ENCODE data around the gene SFRP4. TPM values are rescaled to one million over a fixed set of nuclear protein-coding genes. Genes with fewer than 3 reads are reported as not detected.

SFRP4 gene
- total RNA-seq, 2 donors from 2014 or later = not detected

- H3K27ac Mint-ChIP-seq = no peak within 1 kb of the TSS
- H3K4me1 Mint-ChIP-seq = peaks cover 11% of the 10 kb centered on the region
- peaks cover 6% of the 10 kb centered on the region for H3K36me3 Mint-ChIP-seq (ENCODE audit: low read depth)
- no peaks in the 10 kb centered on the region for H3K9me3 ChIP-seq (ENCODE audit: control insufficient read depth, low read length, poor library complexity, severe bottlenecking)
- DNase-seq (no peak), ATAC-seq (peak; percentile 51)
- H3K4me3 Mint-ChIP-seq = peak within 1 kb of the TSS; percentile 73
- peaks cover 52% of the 10 kb centered on the region for H3K27me3 Mint-ChIP-seq
Observed at GRCh38 chr7:37920305-37920848, 3.8 kb upstream of the SFRP4 start, which contains the start of gene EPDR1. EPDR1 (plus strand) TSS chr7:37920640; CDS start chr7:37920940, 300 bp downstream.

- Mint-ChIP-seq H3K4me3 (no peak overlapping the region), H3K27ac (no peak overlapping the region), H3K36me3 (ENCODE audit: low read depth) (peaks cover 6% of the 10 kb centered on the region), H3K4me1 (peaks cover 11% of the 10 kb centered on the region), H3K27me3 (peaks cover 65% of the 10 kb centered on the region)
- DNase-seq (no peak), ATAC-seq (no peak)
- H3K9me3 ChIP-seq (ENCODE audit: control insufficient read depth, low read length, poor library complexity, severe bottlenecking) = no peaks in the 10 kb centered on the region
Observed at GRCh38 chr7:37918526-37918925, 1.9 kb upstream of the SFRP4 start.

GRCh38 chr7:37916017-37916672 is 472 bp downstream of the SFRP4 start:
- no peaks in the 10 kb centered on the region for H3K9me3 ChIP-seq (ENCODE audit: control insufficient read depth, low read length, poor library complexity, severe bottlenecking)
- peaks cover 11% of the 10 kb centered on the region for H3K4me1 Mint-ChIP-seq
- ATAC-seq (no peak), DNase-seq (no peak)
- H3K36me3 Mint-ChIP-seq (ENCODE audit: low read depth) = peaks cover 6% of the 10 kb centered on the region
- H3K4me3 Mint-ChIP-seq = peak overlapping the region; percentile 60
- H3K27me3 Mint-ChIP-seq = peaks cover 74% of the 10 kb centered on the region
- H3K27ac Mint-ChIP-seq = no peak overlapping the region

- peaks cover 10% of the 10 kb centered on the region for H3K4me1 Mint-ChIP-seq
- H3K36me3 Mint-ChIP-seq (ENCODE audit: low read depth) = peaks cover 6% of the 10 kb centered on the region
- H3K27ac Mint-ChIP-seq = no peak overlapping the region
- H3K4me3 Mint-ChIP-seq = no peak overlapping the region
- ATAC-seq (no peak), DNase-seq (no peak)
- H3K27me3 Mint-ChIP-seq = peaks cover 75% of the 10 kb centered on the region
- no peaks in the 10 kb centered on the region for H3K9me3 ChIP-seq (ENCODE audit: control insufficient read depth, low read length, poor library complexity, severe bottlenecking)
Observed at GRCh38 chr7:37915438-37915837, 1.2 kb downstream of the SFRP4 start.

GRCh38 chr7:37912756-37913155 is 3.9 kb downstream of the SFRP4 start:
- peaks cover 53% of the 10 kb centered on the region for H3K27me3 Mint-ChIP-seq

DNA sequence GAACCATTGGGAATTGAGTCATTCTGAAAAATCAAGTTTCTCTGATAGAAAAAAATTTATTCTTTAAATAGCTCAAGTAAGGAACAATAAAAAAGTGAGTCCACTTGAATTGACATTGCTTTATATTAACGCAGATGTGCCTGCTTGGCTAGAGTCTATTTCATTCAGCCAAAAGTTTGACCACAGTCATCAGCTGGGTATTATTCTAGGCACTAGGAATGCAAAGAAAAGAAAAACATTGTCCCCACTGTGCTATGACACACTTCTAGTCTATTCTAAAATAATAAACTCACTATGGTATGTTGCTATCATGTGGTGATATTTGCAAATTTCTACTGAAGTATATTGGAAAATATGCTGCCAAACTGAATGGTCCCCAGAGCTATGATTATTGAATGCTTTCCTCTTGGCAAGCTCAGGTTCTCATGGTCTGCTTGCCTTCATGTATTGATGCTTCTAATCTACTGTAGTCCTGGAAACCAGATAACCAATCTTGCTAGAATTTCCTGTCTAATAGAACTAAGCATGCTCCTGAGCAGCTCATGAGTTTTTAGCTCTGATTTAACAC is 8.3 kb downstream of the SFRP4 start:
- Mint-ChIP-seq H3K27me3 (peaks cover 48% of the 10 kb centered on the region), H3K4me3 (no peak overlapping the region), H3K27ac (no peak overlapping the region), H3K36me3 (ENCODE audit: low read depth) (no peaks in the 10 kb centered on the region), H3K4me1 (no peaks in the 10 kb centered on the region)
- no peaks in the 10 kb centered on the region for H3K9me3 ChIP-seq (ENCODE audit: control insufficient read depth, low read length, poor library complexity, severe bottlenecking)
- no peak for DNase-seq
- ATAC-seq = no peak

More at GRCh38 chr7:37912756-37913155, 3.9 kb downstream of the SFRP4 start:
- Mint-ChIP-seq H3K27ac (no peak overlapping the region), H3K4me1 (peaks cover 6% of the 10 kb centered on the region), H3K36me3 (ENCODE audit: low read depth) (no peaks in the 10 kb centered on the region), H3K4me3 (no peak overlapping the region)
- ATAC-seq (no peak), DNase-seq (no peak)
- no peaks in the 10 kb centered on the region for H3K9me3 ChIP-seq (ENCODE audit: control insufficient read depth, low read length, poor library complexity, severe bottlenecking)

DNA sequence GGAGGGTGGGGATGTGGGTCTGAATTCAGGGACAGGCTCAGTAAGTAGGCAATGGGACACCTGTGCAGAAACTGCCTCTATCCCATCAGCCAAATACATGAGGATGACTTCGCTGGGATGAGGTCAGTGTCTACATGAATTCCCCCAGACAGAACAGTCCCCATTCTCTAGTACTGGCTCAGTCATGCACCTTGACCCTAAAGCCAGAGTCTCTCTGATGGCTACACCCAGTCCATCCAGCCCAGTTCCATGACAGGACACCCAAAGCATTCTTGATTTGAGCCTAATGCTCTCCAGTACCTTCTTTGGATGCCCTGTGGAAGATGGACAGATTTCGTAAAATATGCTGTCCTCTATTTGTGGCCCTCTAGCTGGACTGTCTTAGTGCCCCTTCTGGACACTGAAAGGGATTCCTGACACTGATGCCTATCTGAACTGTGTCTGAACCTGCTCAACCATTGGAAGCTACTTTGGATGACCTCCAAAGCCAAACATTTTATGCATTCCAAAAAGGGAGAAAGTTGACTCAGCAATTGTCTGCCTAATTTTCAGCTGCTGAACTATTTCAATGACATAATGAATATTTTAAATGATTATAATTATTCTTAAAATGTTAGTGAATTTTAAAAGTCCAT is 14.6 kb downstream of the SFRP4 start:
- H3K4me3 Mint-ChIP-seq = no peak overlapping the region
- no peaks in the 10 kb centered on the region for H3K9me3 ChIP-seq (ENCODE audit: control insufficient read depth, low read length, poor library complexity, severe bottlenecking)
- peaks cover 50% of the 10 kb centered on the region for H3K27me3 Mint-ChIP-seq
- peaks cover 4% of the 10 kb centered on the region for H3K4me1 Mint-ChIP-seq
- ATAC-seq = no peak
- H3K27ac Mint-ChIP-seq = no peak overlapping the region
- DNase-seq = no peak
- H3K36me3 Mint-ChIP-seq (ENCODE audit: low read depth) = peaks cover 2% of the 10 kb centered on the region

GRCh38 chr7:37901236-37901827 is 15.3 kb downstream of the SFRP4 start:
- DNase-seq (no peak), ATAC-seq (no peak)
- no peaks in the 10 kb centered on the region for H3K9me3 ChIP-seq (ENCODE audit: control insufficient read depth, low read length, poor library complexity, severe bottlenecking)
- Mint-ChIP-seq H3K4me1 (peaks cover 4% of the 10 kb centered on the region), H3K27me3 (peaks cover 50% of the 10 kb centered on the region), H3K27ac (no peak overlapping the region), H3K36me3 (ENCODE audit: low read depth) (peaks cover 2% of the 10 kb centered on the region), H3K4me3 (no peak overlapping the region)

- DNase-seq = no peak
- Mint-ChIP-seq H3K4me3 (no peak overlapping the region), H3K4me1 (peaks cover 4% of the 10 kb centered on the region), H3K27me3 (peaks cover 39% of the 10 kb centered on the region), H3K36me3 (ENCODE audit: low read depth) (peaks cover 2% of the 10 kb centered on the region), H3K27ac (no peak overlapping the region)
- no peaks in the 10 kb centered on the region for H3K9me3 ChIP-seq (ENCODE audit: control insufficient read depth, low read length, poor library complexity, severe bottlenecking)
- no peak for ATAC-seq
Observed at GRCh38 chr7:37899712-37900247, 16.8 kb downstream of the SFRP4 start.

DNA sequence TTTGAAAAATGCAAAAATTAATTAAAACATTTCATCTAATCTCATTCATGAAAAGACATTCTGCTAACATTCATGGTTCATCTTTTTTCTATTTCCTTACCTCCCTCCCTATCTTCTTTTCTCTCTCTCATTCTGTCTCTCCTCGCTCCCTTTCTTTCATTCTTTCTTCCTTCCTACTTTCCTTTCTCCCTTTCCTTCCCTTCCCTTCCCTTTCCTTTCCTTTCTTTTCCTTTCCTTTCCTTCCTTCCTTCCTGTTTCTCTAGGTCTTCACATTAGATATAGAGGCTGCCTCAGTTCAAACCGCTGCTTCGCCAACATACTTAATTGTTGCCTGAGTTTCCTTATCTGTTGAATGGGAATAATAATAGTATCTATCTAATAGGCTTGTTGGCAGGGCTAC is 21.9 kb downstream of the SFRP4 start:
- H3K9me3 ChIP-seq (ENCODE audit: control insufficient read depth, low read length, poor library complexity, severe bottlenecking) = no peaks in the 10 kb centered on the region
- Mint-ChIP-seq H3K4me1 (no peaks in the 10 kb centered on the region), H3K27me3 (peaks cover 8% of the 10 kb centered on the region), H3K36me3 (ENCODE audit: low read depth) (peaks cover 2% of the 10 kb centered on the region), H3K4me3 (no peak overlapping the region), H3K27ac (no peak overlapping the region)
- no peak for DNase-seq
- ATAC-seq = no peak

- no peaks in the 10 kb centered on the region for H3K4me1 Mint-ChIP-seq
- H3K27ac Mint-ChIP-seq = no peak overlapping the region
- no peak overlapping the region for H3K4me3 Mint-ChIP-seq
- peaks cover 7% of the 10 kb centered on the region for H3K27me3 Mint-ChIP-seq
- H3K36me3 Mint-ChIP-seq (ENCODE audit: low read depth) = peaks cover 2% of the 10 kb centered on the region
- H3K9me3 ChIP-seq (ENCODE audit: control insufficient read depth, low read length, poor library complexity, severe bottlenecking) = no peaks in the 10 kb centered on the region
- DNase-seq (no peak), ATAC-seq (no peak)
Observed at GRCh38 chr7:37893359-37893758, 23.3 kb downstream of the SFRP4 start.

GRCh38 chr7:37882086-37882485 is 34.5 kb downstream of the SFRP4 start:
- H3K4me1 Mint-ChIP-seq = no peaks in the 10 kb centered on the region

More at GRCh38 chr7:37882086-37882485, 34.5 kb downstream of the SFRP4 start:
- ATAC-seq (no peak), DNase-seq (no peak)
- Mint-ChIP-seq H3K27ac (no peak overlapping the region), H3K36me3 (ENCODE audit: low read depth) (no peaks in the 10 kb centered on the region), H3K27me3 (peaks cover 12% of the 10 kb centered on the region), H3K4me3 (no peak overlapping the region)
- no peaks in the 10 kb centered on the region for H3K9me3 ChIP-seq (ENCODE audit: control insufficient read depth, low read length, poor library complexity, severe bottlenecking)
